OCI-LY7 (cell line): ENCODE data around the gene MACROD1. TPM values are rescaled to one million over a fixed set of nuclear protein-coding genes. Genes with fewer than 3 reads are reported as not detected.

Source experiments
- BruUV-seq: library from RNA; stranded (reverse); fragments of 400-500 nt; replicated peaks from 2 replicates; lab custom pipeline; 2021; lab: Mats Ljungman, UMichigan
- CTCF ChIA-PET: fragments of 300-600 bp; sonication (Branson Sonifier 250); formaldehyde crosslinking; loops from one replicate; lab custom pipeline; 2022; ENCODE audit warnings: antibody characterized with exemption; ENCODE audit not compliant: unreplicated experiment; lab: Charles Lee
- POLR2A ChIA-PET: fragments of 300-600 bp; sonication (Branson Sonifier 250); formaldehyde crosslinking; loops from one replicate; lab custom pipeline; 2022; ENCODE audit warnings: antibody characterized with exemption; lab: Charles Lee
- DNase-seq: peaks from one replicate; pipeline ENCODE4 v3.0.0-alpha.2; 2015; ENCODE audit warnings: low spot score
- H2AFZ ChIP-seq: fragments of 200-600 bp; sonication (generic), shearing (Covaris generic); 2 replicates; pipeline ENCODE4 v1.6.1; 2014; ENCODE audit warnings: mild to moderate bottlenecking, antibody characterized with exemption, low read length, moderate library complexity
- H3K27ac ChIP-seq: fragments of 200-600 bp; sonication (generic); 2 replicates; pipeline ENCODE4 v1.5.1; 2014; ENCODE audit warnings: mixed run types, low read depth, mild to moderate bottlenecking, moderate library complexity, low read length, inconsistent platforms; ENCODE audit not compliant: poor library complexity, severe bottlenecking
- H3K36me3 ChIP-seq: fragments of 200-600 bp; sonication (generic); 2 replicates; pipeline ENCODE4 v1.6.1; 2014; ENCODE audit warnings: mild to moderate bottlenecking, antibody characterized with exemption, low read length, moderate library complexity, mixed read lengths; ENCODE audit not compliant: insufficient read depth
- H3K4me1 ChIP-seq: fragments of 200-600 bp; sonication (generic); 2 replicates; pipeline ENCODE4 v1.5.1; 2014; ENCODE audit warnings: mild to moderate bottlenecking, low read length; ENCODE audit not compliant: insufficient read depth, poor library complexity, severe bottlenecking
- H3K4me2 ChIP-seq: fragments of 200-600 bp; sonication (generic); 2 replicates; pipeline ENCODE4 v1.6.1; 2014; ENCODE audit warnings: mild to moderate bottlenecking, low read length
- H3K4me3 ChIP-seq: fragments of 200-600 bp; sonication (generic); 2 replicates; pipeline ENCODE4 v1.5.1; 2014; ENCODE audit warnings: mild to moderate bottlenecking, low read depth, low read length; ENCODE audit not compliant: poor library complexity, severe bottlenecking
- H3K79me2 ChIP-seq: fragments of 200-600 bp; sonication (generic); 2 replicates; pipeline ENCODE4 v1.6.1; 2016; ENCODE audit warnings: low read depth, mild to moderate bottlenecking, low read length, moderate library complexity, mixed read lengths; ENCODE audit not compliant: insufficient read depth
- H3K9me2 ChIP-seq: fragments of 200-600 bp; sonication (generic); 2 replicates; pipeline ENCODE4 v1.6.1; 2016; ENCODE audit warnings: mild to moderate bottlenecking, low read length, mixed read lengths; ENCODE audit not compliant: insufficient read depth
- H3K9me3 ChIP-seq: fragments of 200-600 bp; sonication (generic); 2 replicates; pipeline ENCODE4 v1.6.1; 2014; ENCODE audit warnings: mild to moderate bottlenecking, mixed run types, low read length, mixed read lengths
- H4K20me1 ChIP-seq: fragments of 200-600 bp; sonication (generic); 2 replicates; pipeline ENCODE4 v1.6.1; 2014; ENCODE audit warnings: mild to moderate bottlenecking, antibody characterized with exemption, low read length, moderate library complexity, mixed read lengths; ENCODE audit not compliant: insufficient read depth
- CTCF ChIP-seq: fragments of 200-600 bp; sonication (generic); conservative IDR thresholded peaks from 2 replicates; pipeline ENCODE4 v1.5.1; 2014; ENCODE audit warnings: mild to moderate bottlenecking, antibody characterized with exemption, low read length, moderate library complexity, mixed read lengths
- EZH2phosphoT487 ChIP-seq: fragments of 200-600 bp; sonication (generic); IDR thresholded peaks from 2 replicates; pipeline ENCODE4 v1.6.1; 2018; ENCODE audit warnings: low read depth, borderline replicate concordance, mild to moderate bottlenecking, mixed run types, antibody characterized with exemption, low read length, moderate library complexity, mixed read lengths
- intact Hi-C: fragments of 100-400 bp; cut with micrococcal nuclease; formaldehyde crosslinking; loops from one replicate; pipeline ENCODE4 v1.10.0; 2022; ENCODE audit not compliant: unreplicated experiment
- total RNA-seq, 2 experiments: library from RNA; depleted of rRNA in 1 of 2; stranded (reverse); fragments of >200 nt in 1 of 2; shearing (Covaris generic) in 1 of 2; gene quantifications; 2 replicates each; pipeline ENCODE4 v1.2.3, GENCODE V29; 2014 to 2022

Gene MACROD1
- total RNA-seq, 2 experiments from 2014 or later: 14.7 to 25.4 TPM

DNA sequence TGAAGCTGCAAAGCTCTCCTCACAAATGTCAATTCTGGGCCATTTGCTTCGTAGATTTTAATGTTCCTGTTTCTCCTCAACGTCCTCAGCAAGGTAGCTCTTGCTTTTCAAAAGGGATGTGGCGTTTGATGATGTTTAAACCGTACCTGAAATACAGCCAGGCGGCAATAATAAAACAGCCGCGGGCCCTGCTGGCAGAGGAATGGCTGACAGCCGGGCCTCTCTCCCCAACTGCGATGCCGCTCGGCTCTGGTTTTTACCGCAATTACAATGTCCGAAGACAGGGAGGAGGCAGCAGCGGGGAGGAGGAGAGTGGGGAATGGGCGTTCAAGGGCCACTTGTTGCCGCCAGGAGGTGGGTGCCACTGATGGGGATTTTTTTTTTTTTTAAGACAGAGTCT is 27.5 kb downstream of the MACROD1 start:
- Histone ChIP-seq H2AFZ (no peak overlapping the region), H3K9me2 (no peaks in the 10 kb centered on the region), H3K27ac (no peak overlapping the region), H3K4me1 (peaks cover 3% of the 10 kb centered on the region), H4K20me1 (no peaks in the 10 kb centered on the region), H3K79me2 (no peaks in the 10 kb centered on the region), H3K9me3 (no peaks in the 10 kb centered on the region), H3K4me2 (no peak overlapping the region), H3K4me3 (no peak overlapping the region), H3K36me3 (no peaks in the 10 kb centered on the region)
- DNase-seq: no peak
- POLR2A ChIA-PET: interaction anchor here (0.9 kb wide), 1 partner anchor 16 kb away, joined by 4 read pairs; no protein-coding TSS in a partner anchor
- intact Hi-C loops: no loop called here
- CTCF ChIA-PET: interaction anchor here (1.0 kb wide), 1 partner anchor 38 kb away, joined by 3 read pairs; no protein-coding TSS in a partner anchor
- TF ChIP-seq CTCF (no peak), EZH2phosphoT487 (no peak)
- BruUV-seq: no TSS peak

DNA sequence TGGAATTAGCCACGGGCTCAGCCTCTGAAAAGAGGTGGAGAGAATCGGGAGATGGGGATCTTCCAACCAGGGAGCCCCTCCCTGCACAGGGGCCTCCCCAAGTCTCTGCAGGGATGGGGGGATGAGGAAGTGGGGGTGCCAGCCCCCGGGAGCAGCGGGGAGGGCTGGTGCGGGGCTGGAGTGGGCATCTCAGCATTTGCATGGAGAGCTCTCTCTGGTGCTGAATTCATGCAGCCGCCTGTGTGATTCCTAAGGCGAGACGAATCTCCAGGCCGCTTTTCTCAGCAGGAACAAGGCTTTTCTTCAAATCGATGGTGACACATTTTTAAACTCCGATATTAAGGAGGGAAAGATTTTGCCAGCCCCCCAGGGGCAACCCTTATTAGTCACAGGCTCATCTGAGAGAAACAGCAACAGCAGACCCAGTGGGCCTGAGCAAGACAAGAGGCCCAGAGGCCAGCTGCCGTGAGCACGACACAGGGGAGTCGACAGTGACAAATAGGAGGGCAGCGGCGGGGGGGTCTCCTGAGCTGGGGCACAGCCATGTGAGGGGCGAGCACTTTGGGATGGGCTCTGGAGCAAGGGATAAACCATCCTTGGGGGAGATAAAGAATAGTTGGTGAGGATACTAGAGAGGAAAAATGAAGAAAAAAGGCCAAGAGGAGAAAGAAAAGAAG is 29.0 kb downstream of the MACROD1 start:
- Histone ChIP-seq H3K4me1 (no peaks in the 10 kb centered on the region), H3K27ac (no peak overlapping the region), H3K36me3 (no peaks in the 10 kb centered on the region), H3K9me2 (no peaks in the 10 kb centered on the region), H3K4me2 (no peak overlapping the region), H3K79me2 (no peaks in the 10 kb centered on the region), H3K4me3 (no peak overlapping the region), H3K9me3 (no peaks in the 10 kb centered on the region), H4K20me1 (no peaks in the 10 kb centered on the region), H2AFZ (no peak overlapping the region)
- TF ChIP-seq EZH2phosphoT487 (no peak), CTCF (no peak)
- intact Hi-C loops: no loop called here
- DNase-seq: no peak
- BruUV-seq: no TSS peak
- POLR2A ChIA-PET: no interaction called here
- CTCF ChIA-PET: no interaction called here

DNA sequence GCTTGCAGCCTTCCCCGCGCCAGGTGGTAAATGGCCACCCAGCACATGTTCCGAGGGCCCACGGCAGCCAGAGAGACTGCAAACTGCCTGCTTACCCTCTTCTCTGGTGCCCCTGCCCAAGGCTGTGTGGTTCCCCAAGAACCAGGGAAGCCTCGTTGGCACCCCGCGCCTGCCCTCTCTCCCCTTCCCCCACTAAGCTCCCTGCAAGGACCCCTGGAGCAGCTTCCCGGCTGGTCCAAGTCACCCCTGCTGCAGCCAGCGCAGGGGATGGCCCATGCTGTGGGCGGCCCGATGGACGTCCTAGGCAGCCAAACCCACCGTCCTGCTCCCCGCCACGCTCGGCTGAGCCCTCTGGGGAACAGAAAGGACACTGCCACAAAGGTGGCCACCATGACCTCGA is 30.2 kb downstream of the MACROD1 start:
- no peaks in the 10 kb centered on the region for H3K9me2 ChIP-seq
- H2AFZ ChIP-seq: no peak overlapping the region
- no peak for DNase-seq
- intact Hi-C loops: no loop called here
- H3K36me3 ChIP-seq: no peaks in the 10 kb centered on the region
- no peak overlapping the region for H3K4me2 ChIP-seq
- CTCF ChIA-PET: no interaction called here
- no peaks in the 10 kb centered on the region for H4K20me1 ChIP-seq
- H3K9me3 ChIP-seq: no peaks in the 10 kb centered on the region
- H3K4me3 ChIP-seq: no peak overlapping the region
- TF ChIP-seq CTCF: no peak
- BruUV-seq: no TSS peak
- POLR2A ChIA-PET: no interaction called here
- no peak overlapping the region for H3K27ac ChIP-seq
- no peaks in the 10 kb centered on the region for H3K79me2 ChIP-seq
- H3K4me1 ChIP-seq: no peaks in the 10 kb centered on the region
